Loucy (cell line): ENCODE data around the gene TMEM95.
"Not testable (repeated sequence)": the region's sequence is repeated elsewhere in the genome, so short reads cannot be mapped to it uniquely, and the experiment has no call there.

ENCODE experiments used
- H2AFZ ChIP-seq: fragments of 200-600 bp; sonication (generic); 2 replicates; pipeline ENCODE4 v1.6.0; 2016; ENCODE audit warnings: antibody characterized with exemption, mild to moderate bottlenecking, low read length, moderate library complexity
- H3F3A ChIP-seq: fragments of 200-600 bp; 2 replicates; pipeline ENCODE4 v1.6.0; 2016; ENCODE audit warnings: antibody characterized with exemption, low read depth, mild to moderate bottlenecking
- H3K27me3 ChIP-seq: fragments of 200-600 bp; sonication (generic); 2 replicates; pipeline ENCODE4 v1.6.1; 2014; ENCODE audit warnings: low read length, mild to moderate bottlenecking; ENCODE audit not compliant: insufficient read depth, poor library complexity, severe bottlenecking
- H3K36me3 ChIP-seq: fragments of 200-600 bp; sonication (generic); 2 replicates; pipeline ENCODE4 v1.6.1; 2016; ENCODE audit warnings: low read length; ENCODE audit not compliant: insufficient read depth
- H3K4me1 ChIP-seq: fragments of 200-600 bp; sonication (generic); 2 replicates; pipeline ENCODE4 v1.5.1; 2014; ENCODE audit warnings: low read length, mild to moderate bottlenecking; ENCODE audit not compliant: insufficient read depth, poor library complexity, severe bottlenecking
- H3K4me2 ChIP-seq: fragments of 200-600 bp; sonication (generic); 2 replicates; pipeline ENCODE4 v1.6.0; 2014; ENCODE audit warnings: antibody characterized with exemption, low read length, low read depth, mild to moderate bottlenecking; ENCODE audit not compliant: poor library complexity, severe bottlenecking
- H3K4me3 ChIP-seq: fragments of 200-600 bp; sonication (generic); 2 replicates; pipeline ENCODE4 v1.5.1; 2014; ENCODE audit warnings: low read length, mild to moderate bottlenecking, mixed read lengths; ENCODE audit not compliant: poor library complexity, severe bottlenecking
- H3K79me2 ChIP-seq: fragments of 200-600 bp; sonication (generic); 2 replicates; pipeline ENCODE4 v1.6.1; 2014; ENCODE audit warnings: low read length; ENCODE audit not compliant: insufficient read depth
- H3K9ac ChIP-seq: fragments of 200-600 bp; sonication (generic); 2 replicates; pipeline ENCODE4 v1.6.0; 2014; ENCODE audit warnings: mild to moderate bottlenecking, low read depth, low read length, moderate library complexity; ENCODE audit not compliant: poor library complexity, severe bottlenecking
- H3K9me2 ChIP-seq: fragments of 200-600 bp; sonication (generic); replicated peaks from 2 replicates; pipeline ENCODE4 v1.6.1; 2016; ENCODE audit warnings: low read depth, low read length, mixed read lengths
- H3K9me3 ChIP-seq: fragments of 200-600 bp; sonication (generic); 2 replicates; pipeline ENCODE4 v1.6.1; 2014; ENCODE audit warnings: mild to moderate bottlenecking, antibody characterized with exemption, low read length, low read depth; ENCODE audit not compliant: insufficient read depth
- H4K20me1 ChIP-seq: fragments of 200-600 bp; sonication (generic); 2 replicates; pipeline ENCODE4 v1.6.0; 2014; ENCODE audit warnings: antibody characterized with exemption, low read length, mild to moderate bottlenecking; ENCODE audit not compliant: insufficient read depth, poor library complexity, severe bottlenecking
- CTCF ChIP-seq: fragments of 200-600 bp; sonication (generic); conservative IDR thresholded peaks from 2 replicates; pipeline ENCODE4 v1.5.1; 2014; ENCODE audit warnings: mild to moderate bottlenecking, antibody characterized with exemption, low read length
- EZH2phosphoT487 ChIP-seq: fragments of 200-600 bp; IDR thresholded peaks from 2 replicates; pipeline ENCODE4 v1.6.1; 2018; ENCODE audit warnings: antibody characterized with exemption, mild to moderate bottlenecking, moderate library complexity, borderline replicate concordance

Gene TMEM95

GRCh38 chr17:7363311-7363710 lies 8.4 kb downstream of the TMEM95 start:
- H3K4me3 ChIP-seq: no peak overlapping the region
- TF ChIP-seq EZH2phosphoT487: no peak
- TF ChIP-seq CTCF: no peak
- no peaks in the 10 kb centered on the region for H3K9me3 ChIP-seq
- H3K4me1 ChIP-seq: no peaks in the 10 kb centered on the region
- H3K9ac ChIP-seq: no peak overlapping the region
- H3K4me2 ChIP-seq: no peak overlapping the region
- no peaks in the 10 kb centered on the region for H3K9me2 ChIP-seq
- H2AFZ ChIP-seq: no peak overlapping the region
- H4K20me1 ChIP-seq: no peaks in the 10 kb centered on the region
- H3F3A ChIP-seq: no peaks in the 10 kb centered on the region
- no peaks in the 10 kb centered on the region for H3K27me3 ChIP-seq
- H3K79me2 ChIP-seq: no peaks in the 10 kb centered on the region
- H3K36me3 ChIP-seq: no peaks in the 10 kb centered on the region

GRCh38 chr17:7365963-7366362 lies 11.0 kb downstream of the TMEM95 start:
- H3K9me3 ChIP-seq, H3F3A ChIP-seq, H3K36me3 ChIP-seq, H3K9me2 ChIP-seq, H3K9ac ChIP-seq, H3K4me1 ChIP-seq, H3K27me3 ChIP-seq, H3K4me2 ChIP-seq, H3K4me3 ChIP-seq, H2AFZ ChIP-seq, H4K20me1 ChIP-seq, H3K79me2 ChIP-seq: not testable (repeated sequence)

GRCh38 chr17:7367083-7367482 lies 12.1 kb downstream of the TMEM95 start:
- Histone ChIP-seq H3K27me3 (no peaks in the 10 kb centered on the region), H2AFZ (no peak overlapping the region), H3K36me3 (no peaks in the 10 kb centered on the region), H3K4me2 (no peak overlapping the region), H3F3A (no peaks in the 10 kb centered on the region), H3K9me2 (no peaks in the 10 kb centered on the region), H3K9ac (no peak overlapping the region), H3K79me2 (no peaks in the 10 kb centered on the region), H3K9me3 (no peaks in the 10 kb centered on the region), H3K4me3 (no peak overlapping the region), H4K20me1 (no peaks in the 10 kb centered on the region), H3K4me1 (no peaks in the 10 kb centered on the region)
- TF ChIP-seq EZH2phosphoT487 (no peak), CTCF (no peak)

GRCh38 chr17:7367918-7368598 lies 13.1 kb downstream of the TMEM95 start:
- Histone ChIP-seq H2AFZ (no peak overlapping the region), H3K79me2 (no peaks in the 10 kb centered on the region), H3K36me3 (no peaks in the 10 kb centered on the region), H3K9me2 (no peaks in the 10 kb centered on the region), H3K4me3 (no peak overlapping the region), H3K9ac (no peak overlapping the region), H3K27me3 (no peaks in the 10 kb centered on the region), H3K9me3 (no peaks in the 10 kb centered on the region), H3K4me1 (no peaks in the 10 kb centered on the region), H4K20me1 (no peaks in the 10 kb centered on the region), H3F3A (no peaks in the 10 kb centered on the region), H3K4me2 (no peak overlapping the region)
- TF ChIP-seq EZH2phosphoT487 (no peak), CTCF (no peak)

- not testable (repeated sequence) for H3K4me1 ChIP-seq, H3F3A ChIP-seq, H3K9me2 ChIP-seq, H3K27me3 ChIP-seq, H3K79me2 ChIP-seq, H3K36me3 ChIP-seq, H3K9ac ChIP-seq, H2AFZ ChIP-seq, H4K20me1 ChIP-seq, H3K4me2 ChIP-seq, H3K9me3 ChIP-seq, H3K4me3 ChIP-seq
Observed at GRCh38 chr17:7368599-7368994, 13.6 kb downstream of the TMEM95 start.
